ENCODE data around the gene NUMB.

GRCh38 chr14:73250317-73250713 lies 208.0 kb downstream of the NUMB start:
- no peak for TF ChIP-seq CTCF (IDR thresholded peaks at IDR 0.05)
- TF ChIP-seq ZFX (IDR thresholded peaks at IDR 0.05; ENCODE audit: borderline replicate concordance): no peak
